Measurements from ENCODE around the gene SEPTIN2.
"Not testable (repeated sequence)": the region's sequence is repeated elsewhere in the genome, so short reads cannot be mapped to it uniquely, and the experiment has no call there.

Gene SEPTIN2

DNA sequence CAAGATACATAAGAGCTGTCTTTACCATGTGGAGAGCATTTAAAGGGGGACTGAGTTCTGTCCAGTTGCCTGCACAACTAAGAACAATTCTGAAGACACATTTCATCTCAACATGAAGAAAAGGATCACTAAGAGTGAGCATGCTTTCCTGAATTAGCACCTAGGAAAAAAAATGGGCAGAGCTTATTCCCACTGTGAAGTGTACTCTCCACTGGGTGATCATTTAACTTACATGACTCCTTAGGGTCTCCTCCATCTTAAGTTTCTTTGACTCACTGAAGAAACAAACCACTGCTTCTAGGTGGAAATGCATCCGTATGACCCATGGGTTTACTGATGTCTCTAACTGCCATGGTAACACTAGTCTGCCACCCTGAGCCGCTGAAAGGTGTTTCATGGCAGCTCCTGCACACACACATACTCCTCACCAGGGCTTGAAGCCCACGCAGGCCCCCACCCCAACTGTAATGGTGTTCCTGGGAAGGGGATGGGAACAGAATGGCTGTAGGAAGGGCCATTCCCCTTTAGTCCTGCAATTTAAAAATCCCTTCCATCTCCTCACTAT is 27.3 kb upstream of the SEPTIN2 start:
- no peak for DNase-seq (ENCODE audit: low spot score)

DNA sequence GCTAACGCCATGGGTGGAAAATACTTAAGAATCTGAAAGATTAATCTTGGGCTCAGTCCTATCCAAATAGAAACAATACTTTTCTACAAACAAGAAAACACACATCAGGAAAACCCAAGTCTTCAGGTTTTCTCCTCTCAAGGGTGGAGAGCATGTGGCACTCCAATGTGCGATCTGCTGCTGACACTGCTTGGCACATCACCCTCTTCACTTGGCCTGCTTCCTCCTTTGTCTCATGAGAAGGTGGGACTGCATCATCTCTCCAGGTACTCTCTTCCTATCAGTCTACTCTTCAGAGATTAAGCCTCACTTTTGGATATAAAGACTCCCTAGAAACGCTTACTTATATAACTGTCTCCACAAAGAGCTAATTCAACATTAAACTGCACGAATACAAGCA is 26.7 kb upstream of the SEPTIN2 start:
- no peak for DNase-seq (ENCODE audit: low spot score)

DNA sequence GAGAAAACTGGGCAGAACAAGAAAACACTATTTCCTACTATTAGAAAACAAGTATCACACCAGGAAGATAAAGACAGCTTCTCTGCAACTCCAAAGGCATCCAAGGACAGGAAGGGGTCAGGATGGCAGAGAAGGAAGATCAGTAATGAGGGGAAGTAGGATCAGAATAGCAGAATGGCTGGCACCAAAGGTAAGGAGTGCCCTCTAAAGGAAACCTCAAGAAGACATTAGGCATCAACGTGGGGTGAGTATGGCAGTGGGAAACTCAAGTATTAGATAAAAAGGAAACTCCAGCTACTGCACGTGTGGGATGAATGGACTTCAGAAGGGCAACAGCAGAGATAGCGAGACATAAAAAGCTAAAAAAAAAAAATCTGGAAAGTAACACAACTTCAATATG is 26.1 kb upstream of the SEPTIN2 start:
- DNase-seq (ENCODE audit: low spot score): no peak

DNA sequence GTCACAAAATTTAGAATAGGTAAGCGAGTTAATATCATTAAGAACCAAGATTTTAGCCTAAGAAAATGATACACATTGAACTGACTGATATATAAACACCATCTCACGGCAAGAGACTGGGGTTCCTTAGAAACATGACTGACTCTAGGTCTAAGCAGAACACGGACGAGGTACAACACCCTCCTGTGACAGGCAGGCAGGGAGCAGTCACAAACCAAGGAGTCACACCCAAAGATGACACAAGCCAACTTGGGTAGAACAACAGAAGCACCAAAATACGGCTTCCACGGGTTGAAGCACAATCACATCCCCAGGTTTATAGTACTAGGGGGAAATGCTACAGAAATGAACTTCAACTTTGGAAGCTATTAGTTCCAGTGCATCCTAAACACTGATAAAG is 24.6 kb upstream of the SEPTIN2 start:
- DNase-seq (ENCODE audit: low spot score): no peak

DNA sequence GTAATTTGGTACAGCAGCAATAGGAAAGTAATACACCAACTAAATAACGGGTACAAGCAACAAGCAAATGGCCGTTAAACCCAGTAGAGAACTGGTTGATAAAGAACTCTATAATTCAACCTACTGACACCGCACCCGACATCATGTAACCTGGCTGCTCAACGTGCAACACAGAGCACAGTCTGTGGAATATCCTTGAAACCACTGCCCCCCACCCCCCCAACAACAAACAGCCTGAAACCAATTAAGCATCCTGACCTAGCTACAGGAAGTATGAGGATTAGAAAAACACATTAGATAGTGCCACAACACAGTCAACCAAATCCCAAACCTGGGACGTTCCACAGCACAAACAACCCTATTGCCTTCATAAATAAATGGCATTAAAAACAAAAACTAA is 23.7 kb upstream of the SEPTIN2 start:
- DNase-seq (ENCODE audit: low spot score): no peak

DNA sequence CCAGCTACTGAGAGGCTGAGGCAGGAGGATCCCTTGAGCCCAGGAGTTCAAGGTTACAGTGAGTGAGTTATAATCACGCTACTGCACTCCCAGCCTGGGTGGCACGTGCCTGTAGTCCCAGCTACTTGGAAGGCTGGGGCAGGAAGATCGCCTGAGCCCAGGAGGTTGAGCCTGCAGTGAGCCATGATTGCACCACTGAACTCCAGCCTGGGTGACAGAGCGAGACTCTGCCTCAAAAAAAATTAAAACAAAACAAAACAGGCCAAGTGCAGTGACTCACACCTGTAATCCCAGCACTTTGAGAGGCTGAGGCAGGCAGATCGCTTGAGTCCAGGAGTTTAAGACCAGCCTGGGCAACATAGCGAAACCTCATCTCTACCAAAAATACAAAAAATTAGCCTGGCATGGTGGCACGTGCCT is 22.3 kb upstream of the SEPTIN2 start:
- DNase-seq (ENCODE audit: low spot score): not testable (repeated sequence)

DNA sequence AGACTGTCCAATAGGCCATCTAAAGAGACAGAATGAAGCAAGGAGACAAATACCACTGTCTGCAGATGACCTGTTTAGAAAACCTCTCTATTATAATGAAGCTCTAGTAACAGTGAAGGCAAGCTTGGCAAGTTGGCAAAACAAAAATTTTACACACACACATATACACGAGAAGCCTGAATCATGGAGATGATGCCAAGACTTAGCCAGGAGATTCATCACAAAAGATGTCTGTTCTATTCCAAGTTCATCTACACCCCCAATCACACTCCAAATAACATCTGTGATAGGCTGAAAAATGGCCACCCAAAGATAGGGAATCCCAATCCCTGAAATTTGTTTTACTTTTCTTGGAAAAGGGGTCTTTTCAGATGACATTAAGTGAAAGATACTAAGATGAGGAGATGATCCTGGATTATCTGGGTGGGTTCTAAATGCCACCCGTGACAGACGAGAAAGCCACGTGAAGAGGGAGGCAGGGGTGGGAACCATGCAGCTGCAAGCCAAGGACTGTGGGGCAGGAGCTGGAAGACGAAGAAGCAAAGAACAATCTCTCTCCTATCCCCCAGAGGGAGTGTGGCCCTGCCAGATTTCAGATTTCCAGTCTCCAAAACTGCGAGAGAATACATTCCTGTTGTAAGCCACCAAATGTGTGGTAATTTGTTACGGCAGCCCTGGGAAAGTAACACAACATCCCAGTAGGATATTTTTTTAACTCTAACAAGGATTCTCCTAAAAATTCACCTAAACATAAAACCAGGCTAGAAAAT is 20.2 kb upstream of the SEPTIN2 start:
- no peak for DNase-seq (ENCODE audit: low spot score)

DNA sequence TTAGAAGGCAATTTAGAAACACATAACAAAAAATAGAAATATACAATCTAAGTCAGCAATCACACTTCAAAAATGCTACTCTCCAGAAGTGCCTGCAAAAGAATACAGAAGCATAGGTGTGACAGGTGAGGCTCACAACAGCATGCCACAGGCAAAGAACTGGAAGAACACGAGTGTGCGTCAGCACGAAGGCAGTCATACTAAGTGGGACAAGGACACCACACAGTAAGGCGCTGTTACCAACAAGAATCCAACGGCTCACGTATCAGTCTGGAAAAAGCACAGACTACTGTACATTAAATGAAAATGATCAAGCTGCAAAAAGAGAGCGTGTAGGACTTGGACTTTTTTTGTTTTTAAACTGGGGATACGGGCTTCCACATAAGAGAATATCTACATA is 19.0 kb upstream of the SEPTIN2 start:
- DNase-seq (ENCODE audit: low spot score): no peak

DNA sequence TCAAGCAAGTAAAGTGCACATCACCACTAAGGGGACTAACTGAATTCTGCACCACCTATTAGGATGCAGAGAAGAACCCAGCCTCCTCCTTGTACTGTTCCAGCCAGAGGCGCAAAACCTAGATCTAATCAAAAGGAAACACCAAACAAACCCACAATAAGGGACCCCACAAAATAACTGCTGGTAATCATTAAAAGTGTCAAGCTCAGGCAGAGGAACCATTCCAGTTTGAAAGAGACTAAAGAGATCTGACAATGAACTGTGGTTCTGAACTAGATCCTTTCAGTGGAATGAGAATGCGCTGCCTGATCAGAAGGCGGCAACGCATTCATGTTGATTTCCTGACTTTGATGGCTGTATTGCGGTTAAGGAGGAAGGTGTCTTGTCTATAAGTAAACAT is 17.1 kb upstream of the SEPTIN2 start:
- DNase-seq (ENCODE audit: low spot score): no peak

DNA sequence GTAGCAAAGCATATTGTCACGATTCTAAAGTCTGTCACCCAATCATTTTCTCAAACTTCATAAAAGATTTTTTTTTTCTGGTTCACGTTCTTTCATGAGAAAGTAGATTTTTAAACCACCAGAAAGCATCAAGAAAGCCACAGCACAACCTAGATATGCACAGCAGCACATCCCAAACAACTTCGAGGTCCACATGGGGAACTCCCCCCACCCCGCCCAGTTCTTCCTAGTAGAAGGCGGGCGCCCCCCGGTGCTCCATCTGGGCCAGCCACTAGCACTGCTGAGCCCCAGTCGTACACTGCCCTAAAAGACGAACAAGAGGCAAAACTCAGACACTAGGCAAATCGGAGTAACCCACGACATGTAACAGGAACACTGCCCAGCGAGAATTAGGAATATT is 15.7 kb upstream of the SEPTIN2 start:
- no peak for DNase-seq (ENCODE audit: low spot score)

DNA sequence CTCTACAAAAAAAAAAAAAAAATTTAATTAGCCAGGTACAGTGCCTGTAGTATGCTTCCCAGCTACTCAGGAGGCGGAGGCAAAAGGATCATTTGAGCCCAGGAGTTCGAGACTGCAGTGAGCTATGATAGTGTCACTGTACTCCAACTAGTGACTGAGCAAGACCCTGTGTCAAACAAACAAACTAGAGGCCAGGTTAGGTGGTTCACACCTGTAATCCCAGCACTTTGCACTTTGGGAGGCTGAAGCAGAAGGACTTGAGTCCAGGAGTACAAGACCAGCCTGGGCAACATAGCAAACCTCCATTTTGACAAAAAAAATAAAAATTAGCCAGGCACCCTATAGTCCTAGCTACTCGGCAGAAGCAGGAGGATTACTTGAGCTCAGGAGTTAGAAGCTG is 13.6 kb upstream of the SEPTIN2 start:
- no peak for DNase-seq (ENCODE audit: low spot score)

DNA sequence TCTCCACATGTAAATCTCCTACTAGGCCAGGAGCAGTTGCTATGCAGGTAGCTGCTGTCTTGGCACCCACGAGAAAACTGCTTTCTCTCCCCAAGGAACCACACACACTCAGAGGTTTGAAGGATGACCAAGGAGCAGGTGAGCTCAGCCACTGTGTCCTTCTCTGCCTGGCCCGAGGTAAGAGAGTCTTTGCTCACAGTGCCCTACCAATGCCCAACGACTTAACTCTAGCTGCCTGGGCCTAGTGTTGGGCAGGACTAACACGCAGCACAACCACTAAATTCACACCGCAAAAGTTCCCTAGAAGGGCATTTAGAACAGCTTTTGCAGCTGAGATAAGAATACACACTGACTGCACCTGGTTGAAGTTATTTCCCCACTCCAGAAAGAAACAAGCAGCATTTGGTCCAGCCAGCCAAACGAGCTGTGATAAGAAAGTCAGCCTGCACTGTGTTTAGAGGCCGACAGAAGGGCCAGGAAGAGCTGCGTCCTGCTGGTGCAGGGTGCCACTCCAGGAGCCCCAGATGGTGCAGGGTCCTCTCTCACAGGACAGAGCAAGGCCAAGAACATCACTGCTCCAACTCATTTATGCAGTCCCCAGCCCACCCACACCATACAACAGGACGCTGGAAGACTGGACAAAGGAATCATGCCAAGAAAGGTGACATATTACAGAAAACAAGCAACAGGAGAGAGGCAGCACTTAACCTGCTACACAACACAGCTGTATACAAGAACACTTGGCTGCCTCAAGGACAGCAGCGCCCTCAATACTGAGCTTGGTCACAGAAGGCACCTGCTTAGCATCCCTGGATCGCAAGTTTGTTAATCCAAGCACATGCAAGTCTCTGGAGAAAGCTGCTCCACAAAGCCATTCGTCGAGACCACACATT is 12.7 kb upstream of the SEPTIN2 start:
- no peak for DNase-seq (ENCODE audit: low spot score)

DNA sequence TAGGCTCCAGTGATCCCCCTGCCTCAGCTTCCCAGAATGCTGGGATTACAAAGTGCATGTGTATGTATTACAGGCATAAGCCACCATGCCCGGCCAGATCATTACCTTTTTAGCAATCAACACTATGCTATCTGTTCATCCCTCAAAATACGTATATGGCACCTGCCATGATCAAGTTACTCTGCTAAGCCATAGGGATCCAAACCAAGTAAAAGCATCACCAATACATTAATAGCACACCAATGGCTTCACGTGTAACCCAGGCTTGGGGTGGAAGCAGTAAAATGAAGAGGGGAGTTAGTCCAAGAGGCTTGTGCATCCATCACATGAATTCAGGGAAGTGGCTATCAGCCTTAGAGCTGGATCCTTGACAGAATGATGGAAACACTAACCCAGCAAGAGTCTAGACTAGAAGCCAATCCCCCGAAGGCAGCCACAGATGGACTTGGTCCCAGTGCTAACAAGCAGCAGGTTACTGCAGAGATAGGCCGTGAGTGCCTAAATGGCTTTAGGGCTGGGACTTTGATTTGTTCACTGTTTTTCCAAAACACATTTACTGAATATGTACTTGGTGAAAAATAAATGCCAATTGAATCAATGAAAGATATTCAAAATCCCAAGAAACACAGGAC is 11.6 kb upstream of the SEPTIN2 start:
- DNase-seq (ENCODE audit: low spot score): no peak

DNA sequence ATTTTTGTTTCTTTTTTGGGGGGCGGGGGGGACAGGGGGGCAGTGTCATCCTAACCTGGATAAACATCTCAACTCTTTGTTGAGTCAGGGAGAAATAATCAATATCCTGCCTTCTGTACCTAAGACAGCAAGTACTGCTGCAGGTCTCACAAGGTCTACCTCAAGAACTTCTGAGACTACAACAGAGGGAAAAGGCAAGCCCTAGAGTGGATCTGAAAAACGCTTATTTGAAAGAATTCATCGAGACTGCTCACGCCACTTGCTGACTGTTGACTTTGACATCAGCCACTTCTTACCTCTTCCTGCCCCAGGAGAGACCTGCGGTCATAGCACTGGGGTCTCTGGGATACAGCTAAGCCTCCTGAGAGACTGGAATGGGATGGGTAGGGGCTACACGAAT is 8.7 kb upstream of the SEPTIN2 start:
- DNase-seq (ENCODE audit: low spot score): no peak

DNA sequence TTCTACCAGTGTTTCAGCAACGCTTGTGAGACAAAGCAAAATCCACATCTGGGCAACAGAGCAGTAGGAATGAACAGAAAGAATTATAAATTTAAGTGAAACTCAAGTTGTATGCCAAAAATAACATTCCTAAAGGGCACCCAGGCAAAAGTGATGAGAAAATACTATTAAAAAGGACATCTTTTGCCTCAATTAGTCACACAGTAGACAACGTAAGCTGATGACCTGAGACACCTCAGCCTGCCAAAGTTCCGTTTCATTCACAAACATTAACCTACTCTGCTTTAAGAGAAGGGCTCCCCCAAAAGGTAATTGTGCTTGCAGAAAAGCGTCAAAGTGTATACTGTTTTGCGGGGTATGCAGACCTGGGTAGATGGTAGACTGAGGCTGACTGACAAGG is 7.5 kb upstream of the SEPTIN2 start:
- no peak for DNase-seq (ENCODE audit: low spot score)

DNA sequence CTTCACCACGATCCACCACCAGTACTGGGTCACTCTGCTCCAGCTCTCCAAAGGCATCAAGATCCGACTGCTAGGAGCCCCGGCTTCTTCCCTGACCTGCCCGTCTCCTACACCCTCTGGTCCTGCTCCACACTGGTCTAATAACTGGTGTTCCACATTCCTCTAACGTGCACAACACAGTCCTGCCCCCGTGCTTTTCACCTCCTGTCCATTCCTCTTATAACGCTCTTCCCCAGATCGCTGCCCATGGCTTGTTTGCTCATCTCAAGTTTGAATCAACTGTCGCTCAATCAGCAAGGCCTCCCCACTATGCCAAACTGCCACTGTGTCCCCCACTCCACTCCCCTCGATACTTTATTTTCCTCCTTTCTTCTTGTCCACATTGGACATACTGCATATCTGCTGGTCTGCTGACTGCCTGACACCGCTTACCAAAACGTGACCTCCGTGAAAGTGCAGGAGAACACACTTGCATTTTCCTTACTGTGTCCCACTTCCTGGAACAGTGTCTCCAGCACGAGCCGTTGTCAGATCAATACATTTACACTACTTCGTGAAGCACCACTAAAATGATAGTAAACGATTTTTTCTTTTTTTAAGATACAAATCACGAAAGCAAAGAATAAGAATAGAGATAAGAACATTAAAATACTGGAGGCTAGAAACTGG is 6.8 kb upstream of the SEPTIN2 start:
- DNase-seq (ENCODE audit: low spot score): no peak

DNA sequence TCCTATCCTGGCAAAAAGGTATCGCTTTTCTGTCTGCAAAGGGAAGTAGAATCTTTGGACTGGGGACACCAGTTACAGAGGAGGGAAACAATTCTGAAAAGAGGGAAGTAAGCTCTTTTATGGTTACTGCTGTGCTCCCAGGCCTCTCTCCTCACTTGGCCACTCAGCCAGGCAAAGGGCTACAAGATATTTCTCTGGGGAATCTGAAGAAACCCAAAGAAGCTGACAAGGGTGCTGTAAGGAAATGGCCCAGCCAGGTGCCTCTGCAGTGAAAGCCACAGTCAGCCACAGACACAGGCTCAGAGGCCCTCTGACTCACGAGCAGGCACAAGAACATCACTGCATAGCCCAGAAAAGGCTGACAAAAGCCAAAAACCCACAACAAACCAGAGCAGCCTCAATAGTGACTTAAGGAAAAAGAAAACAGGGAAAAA is 6.0 kb upstream of the SEPTIN2 start:
- DNase-seq (ENCODE audit: low spot score): no peak

DNA sequence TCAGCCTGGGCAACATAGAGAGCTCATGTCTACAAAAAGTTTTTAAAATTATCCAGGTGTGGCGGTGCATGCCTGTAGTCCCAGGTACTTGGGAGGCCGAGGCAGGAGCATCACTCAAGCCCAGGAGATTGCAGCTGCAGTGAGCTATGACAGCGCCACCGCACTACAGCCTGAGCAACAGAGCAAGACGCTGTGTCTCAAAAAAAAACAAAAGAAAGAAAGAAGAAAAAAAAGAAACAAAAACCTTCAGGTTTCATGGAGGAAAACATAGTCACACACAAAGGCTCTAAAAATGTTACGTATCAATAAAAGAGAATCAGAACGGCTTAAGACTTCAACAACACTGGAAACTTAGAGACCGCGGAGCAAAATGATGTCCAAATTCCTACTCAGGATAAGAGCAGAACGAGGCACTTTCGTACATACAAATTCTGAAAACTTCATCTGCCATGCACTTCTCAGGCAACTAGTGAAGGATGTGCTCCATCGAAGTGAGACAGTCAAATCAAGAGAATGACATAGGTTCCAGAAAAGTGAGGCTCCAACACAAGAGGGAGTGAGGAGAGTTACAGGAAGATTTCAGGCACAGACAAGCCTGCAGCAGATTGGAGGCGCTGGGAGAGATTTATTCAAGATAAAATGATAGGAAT is 4.7 kb upstream of the SEPTIN2 start:
- no peak for DNase-seq (ENCODE audit: low spot score)

DNA sequence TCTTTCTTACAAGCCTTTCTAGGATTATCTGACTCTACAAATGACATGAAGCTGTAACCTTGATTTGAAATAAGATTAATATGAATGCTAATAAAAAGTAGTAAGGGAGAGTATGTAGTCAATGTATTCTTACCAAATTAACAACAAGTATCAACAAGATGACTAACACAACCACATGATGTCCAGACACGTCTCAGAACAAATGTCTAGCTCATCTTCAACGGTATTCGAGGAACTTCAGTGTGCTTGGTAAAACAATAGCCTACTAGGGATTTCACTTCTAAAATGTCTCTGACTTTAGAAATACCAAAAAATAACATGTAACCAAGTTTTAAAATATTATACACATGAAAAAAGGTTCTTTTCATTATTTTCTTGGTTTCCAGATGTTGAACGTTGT is 3.6 kb upstream of the SEPTIN2 start:
- no peak for DNase-seq (ENCODE audit: low spot score)

DNA sequence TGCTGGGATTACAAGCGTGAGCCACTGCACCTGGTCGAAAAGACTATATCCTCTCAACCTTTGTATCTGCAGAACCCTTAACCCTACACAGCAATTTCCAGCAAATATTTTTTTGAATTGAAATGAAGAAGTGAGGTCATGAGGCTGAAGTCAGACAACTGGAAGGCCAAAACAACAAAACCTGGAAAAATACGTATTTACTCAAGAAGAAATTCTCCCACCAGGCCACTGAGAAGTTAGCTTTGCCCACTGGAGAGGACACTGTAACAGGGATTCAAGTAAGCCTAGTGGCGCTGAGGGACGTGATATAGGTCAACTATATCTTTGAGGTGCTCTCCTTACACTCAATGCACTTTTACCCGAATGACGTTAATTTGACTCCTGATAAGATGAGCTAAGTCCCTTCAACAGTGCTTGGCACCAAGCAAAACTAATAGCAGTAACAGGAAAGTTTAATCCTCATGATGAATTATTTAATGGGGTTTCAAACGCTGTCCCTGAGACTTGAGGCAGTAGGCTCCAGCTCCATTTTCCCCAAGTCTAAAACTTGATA is 2.1 kb upstream of the SEPTIN2 start:
- no peak for DNase-seq (ENCODE audit: low spot score)

Measured in HuH-7 (cell line).